Stimulated activated CD8-positive, alpha-beta memory T cell treated with anti-CD3 and anti-CD28 coated beads, Interleukin-2, amount 100 ng/mL, for 1 hour (primary cell): ENCODE measurements around the gene HPCAL1.

Experiments
- DNase-seq, 2 donors: peaks; one replicate each; pipeline ENCODE4 v3.0.0-alpha.2; 2020; ENCODE audit warnings: low read depth in 2 of 2

The HPCAL1 gene

DNA sequence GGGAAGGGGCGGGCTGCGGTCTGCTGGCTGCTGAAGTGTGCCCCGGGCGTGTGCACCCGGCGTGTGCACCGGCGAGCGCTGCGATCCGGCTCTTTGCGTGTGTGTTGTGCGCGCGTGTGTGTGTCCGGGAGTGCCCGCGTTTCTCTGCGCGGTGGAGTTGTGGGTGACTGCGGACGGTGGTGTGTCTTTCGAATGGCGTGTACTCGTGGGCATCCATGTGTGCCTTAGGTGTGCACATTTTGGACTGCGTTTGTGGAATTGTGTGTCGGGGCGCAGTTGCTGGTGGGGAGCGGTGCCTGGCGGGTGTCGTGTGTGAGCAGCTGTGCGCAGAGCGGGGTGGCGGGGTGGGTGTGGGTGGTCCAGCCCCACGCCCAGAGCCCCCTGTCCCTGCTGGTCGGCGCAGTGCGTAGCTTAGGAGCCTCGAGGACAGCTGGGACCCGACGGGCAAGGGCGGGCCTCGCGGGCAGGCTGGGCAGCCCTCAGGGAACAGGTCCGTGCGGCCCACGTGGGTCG, 533 bp downstream of the HPCAL1 start:
- no peak for DNase-seq

DNA sequence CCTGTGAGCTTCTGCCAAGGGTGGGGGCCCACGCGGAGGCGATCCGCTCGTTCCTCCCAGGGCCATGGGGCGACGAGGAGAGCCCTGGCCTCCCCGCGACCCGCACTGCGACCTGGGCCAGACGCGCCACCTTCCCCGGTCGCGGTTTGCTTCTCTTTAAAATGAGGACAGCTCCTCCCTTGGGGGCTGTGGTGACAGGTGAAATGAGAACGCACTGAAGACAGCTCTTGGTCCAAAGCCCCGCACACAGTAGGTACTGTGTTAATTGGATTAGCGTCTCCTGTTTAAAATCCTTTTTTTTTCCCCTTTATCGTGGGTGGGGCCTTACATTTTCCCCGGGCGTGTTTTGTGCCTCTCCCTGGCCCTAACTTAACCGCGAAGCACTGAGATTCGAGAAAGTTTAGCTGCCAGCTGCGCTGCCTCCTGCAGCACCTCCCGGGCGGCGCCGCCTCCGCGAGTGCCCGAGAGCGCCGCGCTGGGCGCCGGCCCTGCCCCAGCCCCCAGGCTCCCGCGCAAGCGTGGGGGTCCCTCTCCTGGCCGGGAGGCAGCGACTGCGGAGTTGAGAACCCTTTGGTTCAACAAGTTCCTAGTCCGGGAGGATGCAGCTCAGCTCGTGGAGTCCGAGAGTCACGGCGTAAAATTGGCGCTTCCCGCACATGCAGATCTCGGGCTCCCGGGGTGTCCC, 1.1 kb downstream of the HPCAL1 start:
- DNase-seq = no peak

DNA sequence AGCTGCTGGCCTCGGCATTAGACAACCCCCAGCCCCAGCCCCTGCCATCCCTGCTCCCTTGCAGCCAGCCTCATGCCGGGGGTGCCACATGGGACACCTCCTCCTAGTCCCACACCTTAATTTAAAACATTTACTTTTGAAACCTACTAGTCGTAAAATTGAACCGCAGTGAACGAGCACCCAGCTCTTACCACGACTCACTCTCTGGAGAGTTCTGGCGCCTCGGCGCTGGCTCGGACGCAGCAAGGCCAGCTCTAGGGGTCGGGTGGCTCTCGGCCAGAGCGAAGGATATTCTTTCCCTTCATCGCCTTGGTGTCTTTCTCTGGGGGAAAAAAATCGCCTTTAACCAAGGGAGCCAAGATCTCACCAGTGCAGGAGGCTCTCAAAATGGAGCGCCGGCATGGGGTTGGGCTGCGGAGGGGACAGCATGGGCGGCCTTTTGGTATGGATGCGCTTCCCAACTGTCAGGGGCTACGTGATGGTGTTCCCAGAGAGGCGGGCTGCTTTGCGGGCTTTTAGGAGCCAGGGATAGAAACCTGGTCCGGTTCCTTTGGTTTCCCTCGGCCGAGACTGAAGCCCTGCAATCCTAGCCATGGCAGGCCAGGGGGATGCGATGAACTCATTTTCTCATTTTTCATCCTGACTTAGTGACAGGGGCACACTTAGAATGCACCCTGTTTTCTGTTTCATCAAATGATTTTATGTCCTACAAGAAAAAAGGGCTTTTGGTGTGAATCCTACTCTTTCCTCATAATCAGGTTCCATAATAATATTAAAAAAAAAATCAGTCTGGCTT, 2.0 kb downstream of the HPCAL1 start:
- DNase-seq = no peak

DNA sequence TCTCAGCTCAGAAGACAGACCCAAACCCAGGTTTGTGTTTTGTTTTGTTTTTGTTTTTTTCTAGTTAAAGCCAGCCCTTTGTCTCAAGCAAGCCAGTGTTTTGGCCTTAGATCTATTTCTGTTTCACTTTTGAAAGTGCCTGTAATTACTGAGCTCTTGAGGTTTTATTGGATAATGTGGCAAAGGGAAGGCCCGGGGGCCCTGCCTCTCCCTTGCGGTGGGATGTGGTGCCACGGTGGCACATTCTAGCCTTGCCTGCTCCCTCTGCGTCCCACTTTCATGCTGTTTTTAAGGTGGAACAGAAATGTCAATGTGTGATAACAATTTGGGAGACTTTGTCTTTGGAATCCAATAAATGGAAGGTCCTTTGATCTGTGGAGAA, 2.5 kb downstream of the HPCAL1 start:
- no peak for DNase-seq

DNA sequence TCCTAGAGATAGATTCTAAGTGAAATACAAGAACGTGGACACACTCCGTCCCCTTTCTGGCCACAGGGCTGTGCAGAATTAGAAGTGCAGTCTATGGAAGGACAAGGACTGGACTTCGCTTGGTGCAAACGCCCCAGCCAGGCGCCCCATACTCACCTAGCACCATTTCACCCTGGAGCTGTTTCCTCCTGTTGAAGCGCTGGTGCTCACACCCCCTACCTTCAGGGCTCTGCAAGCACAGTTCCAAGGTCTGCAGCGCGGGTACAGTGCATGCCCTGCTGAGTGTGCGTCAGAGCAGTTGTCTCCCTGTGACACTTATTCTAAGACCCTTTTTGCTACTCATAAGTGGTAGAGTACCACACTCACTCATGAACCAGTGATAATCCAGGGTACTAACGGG, 3.0 kb downstream of the HPCAL1 start:
- DNase-seq = no peak

DNA sequence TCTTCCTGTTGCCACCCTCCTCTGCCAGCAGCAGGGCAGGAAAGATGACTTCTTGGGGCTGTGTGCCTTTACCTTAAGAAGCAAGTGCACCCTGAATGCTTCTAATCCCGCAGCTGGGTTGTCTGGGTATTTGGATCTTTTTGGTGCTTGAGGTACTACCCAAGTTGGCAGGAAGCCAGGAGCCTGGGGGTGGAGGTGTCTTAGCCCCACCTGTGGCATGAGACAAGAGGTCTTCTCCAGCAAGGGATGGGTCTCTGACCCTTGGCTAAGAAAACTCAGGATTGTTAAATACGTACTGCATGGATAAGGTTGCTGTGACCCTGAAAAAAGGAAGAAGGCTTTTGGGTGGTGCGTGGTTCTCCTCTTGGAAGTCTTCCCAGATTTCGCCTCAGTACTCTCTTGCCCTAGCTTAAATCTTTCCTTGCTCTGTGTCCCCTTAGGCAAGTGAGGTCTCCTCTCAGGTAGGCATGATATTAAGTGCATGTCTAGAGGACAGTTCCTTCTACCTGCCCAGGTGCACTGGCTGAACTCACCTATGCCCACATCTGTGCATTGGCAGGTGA, 4.3 kb downstream of the HPCAL1 start:
- no peak for DNase-seq

DNA sequence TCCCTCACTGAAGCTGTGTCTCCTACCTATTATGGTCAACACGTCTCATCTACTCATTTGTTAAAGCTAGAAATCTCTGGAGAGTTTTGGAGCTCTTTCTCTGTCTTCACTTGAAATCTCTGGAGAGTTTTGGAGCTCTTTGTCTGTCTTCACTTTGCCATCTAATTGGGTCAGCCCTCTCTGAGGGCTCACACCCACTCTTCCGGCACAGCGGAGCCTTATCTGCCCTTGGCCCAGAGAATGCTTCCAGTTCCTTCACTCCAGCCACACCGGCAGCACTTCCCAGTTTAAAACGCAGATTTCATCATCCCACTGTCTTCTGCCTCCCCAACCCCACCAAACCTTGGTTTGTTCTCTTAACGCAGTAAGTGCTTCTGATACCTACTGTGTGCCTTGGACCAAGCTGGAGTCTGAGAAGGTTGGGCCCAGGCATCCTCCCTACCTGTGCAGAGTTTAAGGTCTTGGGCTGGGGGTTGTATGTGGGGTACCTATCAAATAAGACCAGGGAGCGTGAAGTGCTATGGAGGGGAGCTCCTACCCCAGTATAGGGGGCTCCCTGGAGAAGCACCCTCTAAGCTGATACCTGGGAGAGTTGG, 5.0 kb downstream of the HPCAL1 start:
- no peak for DNase-seq

DNA sequence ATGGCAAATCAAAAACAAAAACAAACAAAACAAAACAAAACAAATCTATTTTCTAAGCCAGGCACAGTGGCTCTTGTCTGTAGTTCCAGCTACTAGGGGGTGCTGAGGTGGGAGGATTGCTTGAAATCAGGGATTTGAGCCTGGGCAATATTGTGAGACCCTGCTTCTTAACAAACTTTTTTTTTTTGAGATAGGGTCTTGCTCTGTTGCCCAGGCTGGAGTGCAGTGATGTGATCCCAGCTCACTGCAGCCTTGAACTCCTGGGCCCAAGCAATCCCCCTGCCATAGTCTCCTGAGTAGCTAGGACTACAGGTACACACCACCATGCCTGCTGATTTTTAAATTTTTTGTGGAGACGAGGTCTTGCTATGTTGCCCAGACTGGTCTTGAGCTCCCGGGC, 6.2 kb downstream of the HPCAL1 start:
- no peak for DNase-seq

DNA sequence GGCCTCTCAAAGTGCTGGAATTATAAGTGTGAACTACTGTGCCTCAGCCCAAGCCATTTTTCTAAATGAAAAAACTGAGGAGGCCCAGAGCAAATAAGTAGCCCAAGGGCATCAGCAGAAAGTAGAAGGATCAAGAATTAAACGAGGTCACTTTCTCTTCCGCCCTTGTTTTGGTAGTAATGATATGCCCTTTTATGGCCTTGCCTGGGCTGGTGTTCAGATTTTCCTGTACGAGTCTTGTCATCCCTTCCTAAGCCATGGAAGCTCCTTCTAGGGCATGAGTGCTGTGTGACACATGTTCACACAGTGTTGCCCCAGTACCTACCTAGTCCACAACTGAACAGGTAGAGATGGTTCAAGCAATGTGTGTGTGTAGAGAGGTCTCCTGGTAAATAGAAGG, 6.6 kb downstream of the HPCAL1 start:
- DNase-seq = no peak

DNA sequence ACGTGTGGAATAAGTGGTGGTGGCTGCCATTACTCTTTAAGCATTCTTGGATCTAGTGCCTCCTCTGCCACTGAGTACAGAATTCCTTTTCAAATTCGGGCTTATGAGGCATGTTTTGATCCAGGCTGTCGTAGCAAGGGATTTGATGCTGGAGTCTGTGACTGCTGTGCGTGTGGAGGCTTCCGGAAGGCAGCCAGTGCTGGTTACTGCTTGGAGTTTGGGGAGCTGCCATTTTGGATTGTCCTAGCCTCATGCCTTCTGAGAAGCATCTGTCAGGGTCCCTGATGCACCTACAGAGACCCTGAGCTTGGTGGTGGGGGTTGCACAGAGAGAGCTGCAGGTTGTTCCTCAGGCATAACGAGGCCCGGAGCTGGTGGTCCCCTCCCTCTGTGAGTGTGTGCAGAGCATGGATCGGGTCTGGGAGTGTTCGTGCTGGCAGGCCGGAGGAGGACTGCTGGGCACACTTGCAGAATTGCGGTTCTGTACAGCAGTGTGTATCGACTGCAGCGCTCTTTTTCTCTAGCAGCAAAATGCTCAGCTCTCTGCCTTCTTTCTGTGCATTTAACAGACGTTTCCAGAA, 7.7 kb downstream of the HPCAL1 start:
- DNase-seq = no peak

DNA sequence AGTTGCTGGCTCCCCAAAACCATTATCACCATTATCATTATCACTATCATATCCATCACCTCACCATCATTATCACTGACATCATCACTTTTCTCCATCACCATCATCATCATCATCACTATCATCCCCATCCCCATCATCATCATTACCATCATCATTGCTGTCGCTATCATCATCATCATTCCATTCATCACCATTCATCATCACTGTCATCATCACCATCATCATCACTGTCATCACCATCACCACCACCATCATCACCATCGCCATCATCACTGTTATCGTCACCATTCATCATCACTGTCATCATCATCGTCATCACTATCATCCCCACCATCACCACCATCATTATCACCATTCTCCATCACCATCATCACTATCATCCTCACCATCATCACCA, 9.0 kb downstream of the HPCAL1 start:
- no peak for DNase-seq

DNA sequence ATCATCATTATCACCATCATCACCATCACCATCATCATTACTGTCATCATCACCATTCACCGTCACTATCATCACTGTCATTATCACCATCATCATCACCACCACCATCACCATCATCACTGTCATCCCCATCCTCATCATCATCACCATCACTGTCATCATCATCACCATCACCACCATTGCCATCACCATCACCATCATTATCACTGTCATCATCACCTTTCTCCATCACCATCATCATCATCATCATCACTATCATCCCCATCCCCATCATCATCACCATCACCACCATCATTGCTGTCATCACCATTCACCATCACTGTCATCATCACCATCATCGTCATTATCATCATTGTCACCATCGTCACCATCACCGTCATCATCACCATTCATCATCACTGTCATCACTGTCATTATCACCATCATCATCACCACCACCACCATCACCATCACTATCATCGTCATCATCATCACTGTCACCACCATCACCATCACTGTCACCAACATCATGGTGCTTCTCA, 9.8 kb downstream of the HPCAL1 start:
- DNase-seq = no peak

DNA sequence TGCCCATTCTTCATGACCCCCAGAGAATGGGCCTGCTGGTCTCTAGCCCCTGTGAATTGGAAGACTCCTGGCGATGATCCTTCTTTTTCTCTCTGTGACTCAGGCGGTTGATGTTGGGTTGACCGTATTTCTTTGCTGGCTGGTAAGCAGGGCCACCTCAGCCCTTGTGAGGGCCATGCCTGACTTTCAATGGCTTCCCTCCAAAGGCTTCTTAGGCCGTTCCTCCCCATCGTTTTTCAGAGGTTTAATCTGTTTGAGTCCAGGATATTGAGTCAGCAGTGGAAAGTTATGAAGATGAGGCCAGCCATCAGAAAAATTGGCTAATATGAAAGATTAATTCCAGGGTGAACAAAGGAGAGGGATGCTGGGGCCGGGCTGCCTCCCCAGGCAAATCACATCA, 13.6 kb downstream of the HPCAL1 start:
- DNase-seq = no peak

DNA sequence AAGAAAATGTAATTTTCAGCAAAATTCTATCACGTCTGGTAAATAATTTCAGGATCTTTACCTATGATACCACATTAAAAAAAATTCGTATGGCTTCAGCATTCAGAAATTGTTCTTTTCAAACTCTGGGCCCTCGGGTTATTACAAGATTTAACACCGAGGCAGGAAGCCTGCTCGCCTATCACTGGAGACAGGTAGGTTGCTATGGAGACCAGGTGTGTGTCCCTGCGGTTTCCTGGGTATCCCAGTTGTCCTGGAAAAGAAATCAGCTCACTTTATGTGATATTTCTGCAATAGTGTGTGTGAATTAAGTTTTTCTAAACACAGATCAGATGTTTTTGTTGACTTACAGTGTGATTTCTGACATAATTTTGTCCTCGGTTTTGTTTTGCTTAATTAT, 14.2 kb downstream of the HPCAL1 start:
- DNase-seq = no peak

DNA sequence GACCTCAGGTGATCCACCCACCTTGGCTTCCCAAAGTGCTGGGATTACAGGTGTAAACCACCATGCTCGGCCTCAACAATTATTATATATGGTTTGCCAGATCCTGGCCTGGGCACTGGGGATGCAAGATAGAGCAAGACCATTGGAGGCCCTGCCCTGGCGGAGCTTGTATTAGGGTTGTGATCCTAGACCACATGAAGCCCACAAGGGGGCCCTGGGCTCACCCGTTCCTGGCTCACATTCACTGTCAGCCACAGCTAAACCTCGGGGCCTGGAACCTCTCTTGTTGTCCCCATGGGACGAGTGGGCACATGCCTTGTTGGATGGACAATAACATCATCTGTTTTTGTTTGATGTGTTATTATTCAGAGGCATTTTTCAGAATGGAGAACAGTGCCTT, 14.9 kb downstream of the HPCAL1 start:
- no peak for DNase-seq

DNA sequence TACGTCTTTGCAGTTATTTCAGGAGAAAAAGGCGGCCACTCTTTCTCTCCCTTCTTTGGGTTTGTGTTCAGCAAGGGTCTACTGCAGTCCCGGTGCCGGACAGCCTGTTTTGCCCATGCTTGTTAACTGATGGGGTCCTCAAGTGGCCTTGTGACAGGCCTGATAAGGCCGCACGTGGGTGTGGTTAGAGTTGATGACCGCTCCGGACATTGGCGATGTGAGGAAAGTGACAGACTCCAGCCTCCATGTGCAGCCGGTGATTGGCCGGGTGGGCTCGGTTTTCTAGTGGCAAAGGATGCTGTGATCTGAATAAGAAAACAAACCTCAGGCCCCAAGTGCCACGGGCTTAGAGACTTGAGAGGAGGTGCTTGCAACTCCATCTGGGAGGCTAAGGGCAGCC, 15.6 kb downstream of the HPCAL1 start:
- no peak for DNase-seq

DNA sequence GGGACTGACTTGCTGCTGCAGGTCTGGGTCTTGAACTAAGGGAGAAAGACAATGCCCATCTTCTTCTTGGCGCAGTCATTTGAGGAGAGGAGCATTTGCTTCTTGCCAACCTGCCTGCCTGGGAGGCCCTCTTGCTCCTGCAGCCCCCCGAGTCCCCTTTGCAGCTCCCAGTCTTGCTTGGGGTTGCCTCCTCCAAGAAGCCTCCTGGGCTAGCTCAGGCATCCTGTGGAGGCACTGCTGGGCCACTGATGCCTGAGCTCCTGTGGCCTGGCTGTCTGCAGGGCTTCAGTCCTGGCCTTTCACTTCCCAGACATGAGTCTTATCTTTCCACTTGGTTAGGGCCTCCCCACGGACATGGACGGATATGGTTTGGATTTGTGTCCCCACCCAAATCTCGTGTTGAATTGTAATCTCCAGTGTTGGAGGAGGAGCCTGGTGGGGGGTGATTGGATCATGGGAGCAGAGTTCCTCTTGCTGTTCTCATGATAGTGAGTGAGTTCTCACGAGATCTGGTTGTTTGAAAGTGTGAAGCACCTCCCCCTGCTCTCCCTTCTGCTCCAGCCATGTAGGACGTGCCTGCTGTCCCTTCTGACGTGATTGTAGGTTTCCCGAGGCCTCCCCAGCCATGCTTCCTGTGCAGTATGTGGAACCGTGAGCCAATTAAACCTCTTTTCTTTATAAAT, 17.3 kb downstream of the HPCAL1 start:
- DNase-seq = no peak

DNA sequence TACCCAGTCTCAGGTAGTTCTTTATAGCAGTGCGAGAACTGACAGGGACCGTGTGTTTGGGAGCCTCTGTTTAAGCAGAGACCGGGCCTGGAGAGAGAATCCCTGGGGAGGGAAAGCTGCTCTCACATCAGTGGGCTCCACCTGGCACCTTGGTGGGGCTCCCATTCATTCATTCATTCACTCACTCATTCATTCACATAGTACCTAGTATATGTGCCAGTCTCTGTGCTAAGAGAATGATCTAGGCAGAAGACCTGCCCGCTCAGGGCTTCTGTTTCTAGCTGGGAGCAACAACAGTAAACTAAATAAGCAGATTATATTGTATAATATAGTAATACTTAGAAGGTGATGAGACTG, 17.8 kb downstream of the HPCAL1 start:
- no peak for DNase-seq

DNA sequence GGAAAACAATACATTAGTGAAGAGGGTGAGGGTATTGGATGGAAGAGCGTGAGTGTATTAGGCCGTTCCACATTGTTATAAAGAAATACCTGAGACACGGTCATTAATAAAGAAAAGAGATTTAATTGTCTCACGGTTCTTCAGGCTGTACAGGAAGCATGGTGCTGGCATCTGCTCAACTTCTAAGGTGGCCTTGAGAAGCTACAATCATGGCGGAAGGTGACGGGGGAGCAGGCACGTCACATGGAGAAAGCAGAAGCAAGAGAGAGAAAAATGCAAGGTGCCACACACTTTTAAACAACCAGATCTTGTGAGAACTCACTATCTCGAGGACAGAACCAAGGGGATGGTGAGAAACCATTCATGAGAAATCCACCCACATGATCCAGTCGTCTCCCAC, 18.2 kb downstream of the HPCAL1 start:
- no peak for DNase-seq

DNA sequence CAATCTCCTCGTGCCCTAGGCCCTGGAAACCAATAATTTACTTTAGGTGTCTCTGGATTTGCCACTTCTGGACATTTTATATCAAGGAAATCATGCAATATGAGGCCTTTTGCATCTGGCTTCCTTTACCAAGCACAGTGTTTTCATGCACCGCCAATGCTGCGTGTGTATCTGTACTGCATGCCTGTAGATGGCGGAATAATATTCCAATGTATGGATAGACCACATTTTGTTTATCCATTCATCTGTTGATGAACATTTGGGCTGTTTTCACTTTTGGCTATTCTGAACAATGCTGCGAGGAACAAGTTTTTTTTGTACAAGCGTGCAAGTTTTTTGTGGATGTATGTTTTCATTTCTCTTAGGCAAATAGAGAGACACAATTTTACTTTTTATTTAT, 18.9 kb downstream of the HPCAL1 start:
- DNase-seq = no peak

DNA sequence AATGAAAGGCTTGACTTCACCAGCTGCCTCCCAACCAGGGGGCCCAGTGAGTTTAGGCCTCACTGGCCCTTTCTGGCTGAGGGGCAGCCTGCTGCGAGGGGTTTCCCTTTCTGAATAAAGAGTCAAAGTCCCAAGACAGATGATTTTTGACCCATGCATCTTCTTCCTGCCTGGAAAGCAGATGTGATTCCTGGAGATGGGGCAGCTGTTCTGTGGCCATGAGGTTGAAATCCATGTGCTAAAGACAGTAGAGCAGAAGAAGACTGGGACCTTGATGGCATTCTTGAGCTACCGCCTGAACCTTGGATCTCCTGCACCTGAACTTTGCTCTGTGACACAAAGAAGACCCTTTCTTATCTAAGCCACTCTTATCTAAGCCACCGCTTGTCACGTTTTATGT, 19.8 kb downstream of the HPCAL1 start:
- DNase-seq = no peak

DNA sequence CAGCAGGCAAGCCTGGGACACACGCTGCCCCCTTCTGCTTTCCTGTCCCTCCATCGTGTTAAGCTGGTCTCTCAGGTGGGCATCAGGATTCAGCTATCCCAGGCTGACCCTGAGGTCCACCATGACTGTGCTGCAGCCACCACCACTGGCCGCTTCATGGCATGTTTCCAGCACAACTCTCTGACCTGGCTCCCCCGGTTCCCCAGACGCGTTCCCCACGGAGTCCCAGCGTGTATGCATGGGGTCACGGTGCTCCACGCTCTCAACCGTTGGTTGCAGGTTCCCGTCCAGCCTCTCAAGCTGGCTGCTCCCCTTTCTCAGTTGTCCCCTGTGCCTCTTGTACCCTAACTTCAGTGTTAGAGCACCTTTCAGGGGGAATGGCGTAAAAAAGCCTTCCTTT, 20.3 kb downstream of the HPCAL1 start:
- no peak for DNase-seq
